ENCODE data around the gene GPR84.
"Not testable (repeated sequence)": the region's sequence is repeated elsewhere in the genome, so short reads cannot be mapped to it uniquely, and the experiment has no call there.

The GPR84 gene

DNA sequence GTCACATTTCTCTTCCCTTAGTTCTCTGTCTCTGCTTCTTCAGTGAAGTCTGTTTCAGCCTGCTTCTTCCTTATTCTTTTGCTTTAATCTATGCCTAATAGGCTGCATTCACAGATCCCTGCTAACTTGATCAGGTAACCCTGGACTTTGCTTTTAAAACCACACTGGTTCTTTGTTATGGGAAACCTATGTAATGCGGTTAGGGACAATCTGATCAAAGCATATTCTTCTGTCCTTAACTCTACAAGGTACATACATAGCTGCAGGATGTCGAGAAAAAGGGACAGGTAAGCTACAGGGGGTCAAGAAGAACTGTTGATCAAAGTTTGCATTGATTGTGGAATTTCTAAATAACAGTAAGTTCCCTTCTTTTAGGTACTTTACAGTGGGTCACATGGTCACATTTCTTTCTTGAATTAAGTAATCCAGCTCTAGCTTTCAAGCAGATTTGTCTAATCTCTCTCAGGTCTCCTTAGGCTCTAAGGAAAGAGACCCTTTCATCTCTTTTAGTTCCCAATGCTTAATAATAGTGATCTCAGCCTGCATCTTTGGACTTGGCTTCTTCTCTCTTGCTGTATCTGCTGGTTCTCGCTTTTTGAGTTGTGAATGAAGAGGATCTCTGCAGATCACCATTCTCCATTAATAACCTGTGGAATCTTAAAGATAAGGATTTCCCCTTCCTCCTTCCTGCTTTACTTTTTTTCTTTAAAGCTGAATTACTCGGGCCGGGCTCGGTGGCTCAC, 35.5 kb downstream of the GPR84 start:
- DNase-seq (ENCODE audit: low read depth in 1 of 2, low spot score in 1 of 2), result no peak

DNA sequence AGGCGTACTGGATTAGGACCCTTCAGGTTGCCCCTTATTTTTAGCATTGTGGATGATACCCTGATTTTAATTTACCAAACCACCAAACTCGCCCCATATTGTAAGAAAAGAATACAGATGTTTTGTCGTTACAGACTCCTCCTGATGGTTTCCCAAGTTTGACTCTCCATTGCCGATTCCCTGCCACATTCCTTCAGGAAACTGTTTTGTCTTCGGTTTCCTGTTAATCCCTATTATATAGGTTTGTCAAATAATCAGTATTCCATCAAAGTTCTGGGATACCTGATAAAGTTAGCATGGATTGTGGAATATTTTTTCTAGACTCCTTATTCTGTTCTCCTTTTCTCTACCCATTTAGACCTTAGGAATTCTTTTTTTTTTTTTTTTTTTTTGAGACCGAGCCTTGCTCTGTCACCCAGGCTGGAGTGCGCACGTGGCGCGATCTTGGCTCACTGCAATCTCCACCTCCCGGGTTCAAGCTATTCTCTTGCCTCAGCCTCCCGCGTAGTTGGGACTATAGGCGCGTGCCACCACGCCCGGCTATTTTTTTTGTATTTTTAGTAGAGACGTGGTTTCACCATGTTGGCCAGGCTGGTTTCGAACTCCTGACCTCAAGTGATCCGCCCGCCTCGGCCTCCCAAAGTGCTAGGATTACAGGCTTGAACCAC, 38.7 kb downstream of the GPR84 start:
- not testable (repeated sequence) for DNase-seq (ENCODE audit: low read depth in 1 of 2, low spot score in 1 of 2)

GRCh38 chr12:54324617-54325441, 39.5 kb downstream of the GPR84 start, which contains the start of gene COPZ1:
TSS of gene COPZ1 (plus strand) at chr12:54325131. CDS start at chr12:54325164, 33 bp downstream.
- DNase-seq (ENCODE audit: low read depth in 1 of 2, low spot score in 1 of 2), result peak; percentile 79 to 83

- DNase-seq (ENCODE audit: low read depth in 1 of 2, low spot score in 1 of 2), result no peak
Measured at GRCh38 chr12:54321363-54321762, 42.9 kb downstream of the GPR84 start.

Measured in stimulated activated CD4-positive, alpha-beta T cell treated with anti-CD3 and anti-CD28 coated beads, Interleukin-15, amount 100 ng/mL, for 1 hour (primary cell).